Activated T-cell treated with anti-CD3 and anti-CD28 coated beads for 48 hours (primary cell): ENCODE results near the gene OCSTAMP.

Experiments used
- DNase-seq: peaks from one replicate; pipeline ENCODE4 v3.0.0-alpha.2; 2020; ENCODE audit warnings: low read depth

The OCSTAMP gene

GRCh38 chr20:46519471-46520068 is 30.9 kb downstream of the OCSTAMP start:
- DNase-seq, result no peak

GRCh38 chr20:46512943-46513844 is 37.3 kb downstream of the OCSTAMP start, which contains the start of gene ZNF334:
ZNF334 (minus strand) TSS chr20:46513559; CDS start chr20:46512102, 1,457 bp downstream.
- peak; percentile 48 for DNase-seq

DNA sequence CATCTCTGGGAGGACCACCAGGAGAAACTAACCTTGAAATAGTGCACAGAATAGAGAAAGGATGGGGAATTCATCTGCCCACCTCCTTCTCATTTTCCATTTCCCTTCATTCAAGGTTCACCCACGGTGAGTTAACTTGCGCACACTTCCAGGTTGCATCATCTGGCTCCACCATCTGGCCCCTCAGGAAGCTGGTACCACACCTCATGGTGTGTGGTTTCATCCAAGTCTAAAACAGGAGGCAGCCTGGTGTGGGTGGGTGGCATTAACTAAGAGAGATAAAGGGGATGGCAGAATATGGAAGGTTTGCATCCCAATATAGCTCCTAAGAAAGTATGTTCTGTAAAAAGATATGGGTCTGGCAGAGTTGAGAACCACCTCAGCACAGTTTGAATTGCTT is 40.9 kb downstream of the OCSTAMP start:
- DNase-seq, result no peak

- DNase-seq, result no peak
Measured at GRCh38 chr20:46507760-46508407, 42.6 kb downstream of the OCSTAMP start.

DNA sequence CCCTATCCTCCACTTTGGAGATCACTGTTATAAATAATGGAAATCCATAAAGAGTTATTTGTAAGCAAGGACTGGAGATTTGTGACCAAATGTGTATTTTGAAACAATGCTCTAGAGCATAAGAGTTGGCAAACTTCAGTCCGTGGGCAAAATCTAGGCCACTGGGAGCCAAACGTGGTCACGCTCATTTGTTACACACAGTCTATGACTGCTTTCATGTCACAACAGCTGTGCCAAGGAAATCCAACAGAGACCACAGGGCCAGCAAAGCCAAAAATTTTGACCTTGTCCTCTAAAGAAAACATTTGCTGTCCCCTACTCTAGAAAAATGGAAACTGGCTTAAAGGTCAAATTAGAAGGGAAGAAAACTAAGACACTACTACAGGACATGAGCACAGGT is 44.9 kb downstream of the OCSTAMP start:
- no peak for DNase-seq

GRCh38 chr20:46501961-46502360 is 48.5 kb downstream of the OCSTAMP start:
- no peak for DNase-seq

GRCh38 chr20:46501337-46501942 is 49.0 kb downstream of the OCSTAMP start:
- no peak for DNase-seq

GRCh38 chr20:46494077-46494476 is 56.4 kb downstream of the OCSTAMP start:
- no peak for DNase-seq

DNA sequence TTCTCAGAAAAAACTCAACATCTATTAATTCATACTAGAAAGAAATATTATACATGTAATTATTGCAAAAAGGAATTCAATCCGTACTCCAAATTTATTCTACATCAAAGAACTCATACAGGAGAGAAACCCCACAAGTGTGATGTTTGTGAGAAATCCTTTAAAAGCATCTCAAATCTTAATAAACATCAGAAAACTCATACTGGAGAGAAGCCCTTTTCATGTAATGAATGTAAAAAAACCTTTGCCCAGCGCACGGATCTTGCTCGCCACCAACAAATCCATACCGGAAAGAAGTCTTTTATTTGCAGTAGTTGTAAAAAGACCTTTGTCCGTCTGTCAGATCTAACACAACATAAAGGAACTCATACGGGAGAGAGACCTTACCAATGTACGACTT is 59.1 kb downstream of the OCSTAMP start:
- DNase-seq, result no peak
